CD4-positive, alpha-beta T cell treated with Interleukin-12 subunit alpha and Interleukin-12 subunit beta, for 1 hour (primary cell): ENCODE results near the gene RTN4R.
A peak's percentile ranks its signal among the peaks of the same experiment; 100 is the strongest.
"Not testable (repeated sequence)": the region's sequence is repeated elsewhere in the genome, so short reads cannot be mapped to it uniquely, and the experiment has no call there.

Source experiments
- DNase-seq: peaks from one replicate; pipeline ENCODE4 v3.0.0-alpha.2; 2020

RTN4R gene

DNA sequence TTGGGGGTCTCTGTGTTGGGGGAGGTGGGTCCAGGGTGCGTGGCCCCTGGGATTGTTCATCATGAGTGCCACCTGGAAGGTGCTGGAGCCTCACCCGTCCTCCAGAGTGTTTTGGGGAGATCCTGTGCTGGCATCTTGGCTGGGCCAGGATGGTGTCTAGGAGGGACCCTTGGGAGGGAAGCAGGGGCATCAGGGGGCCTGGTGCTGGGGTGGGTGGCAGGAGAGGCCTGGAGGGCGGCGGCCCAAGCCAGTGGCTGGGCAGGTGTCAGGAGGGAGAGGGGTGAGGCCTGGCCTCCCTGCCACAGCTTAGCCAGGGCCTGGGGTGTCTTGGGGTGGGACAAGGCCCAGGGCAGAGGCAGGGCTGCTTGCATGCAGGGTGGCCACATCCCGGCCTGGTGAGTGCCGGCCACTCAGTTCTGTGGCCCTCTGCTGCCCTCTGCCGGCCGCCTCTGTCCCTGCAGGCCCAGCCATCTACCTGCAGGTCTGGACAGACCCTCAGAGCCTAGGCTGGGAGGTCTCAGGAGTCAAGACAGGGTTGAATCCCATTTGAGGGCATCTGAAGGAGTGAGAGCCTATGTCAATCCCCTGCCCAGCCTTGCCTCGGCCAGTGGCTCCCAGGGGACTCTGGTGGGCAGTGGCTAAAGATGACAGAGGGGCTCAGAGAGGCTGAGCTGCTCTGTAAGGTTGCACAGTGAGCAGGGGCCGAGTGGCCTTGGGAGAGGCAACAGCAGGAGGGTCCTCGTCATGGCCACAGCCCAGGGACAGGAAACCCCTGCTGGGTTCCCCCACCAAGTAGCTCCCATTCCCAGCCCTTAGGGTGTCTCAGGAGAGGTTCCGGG lies 17.6 kb upstream of the RTN4R start:
- DNase-seq = peak; percentile 70

DNA sequence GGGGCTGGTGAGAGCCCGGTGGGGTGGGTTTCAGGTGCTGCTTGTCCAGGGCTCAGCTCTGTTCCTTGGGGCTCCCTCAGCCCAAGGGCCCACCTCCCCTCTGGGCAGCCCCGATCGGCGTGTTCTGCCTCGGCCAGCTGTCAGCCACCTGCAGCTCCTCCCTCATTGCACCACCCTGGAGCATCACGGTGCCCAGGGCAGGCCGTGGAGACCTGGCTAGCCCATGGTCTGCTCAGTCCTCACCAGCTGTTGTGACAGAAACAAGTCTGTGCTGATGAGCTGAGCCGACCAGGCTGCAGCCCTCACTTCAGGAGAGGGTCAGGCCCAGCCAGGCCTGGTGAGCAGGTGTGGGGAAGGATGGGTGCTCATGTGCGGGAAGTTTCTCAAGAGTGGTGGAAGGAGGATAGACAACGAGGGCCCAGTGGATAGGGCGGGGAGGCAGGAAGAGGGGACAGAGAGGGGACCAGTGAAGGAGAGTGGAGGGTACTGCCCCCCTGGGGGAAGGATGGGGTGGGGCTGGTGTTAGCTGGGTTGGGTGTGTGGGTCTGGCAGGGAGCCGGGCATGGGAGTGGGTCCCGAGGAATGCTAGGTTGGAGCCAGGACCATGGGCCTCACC lies 16.5 kb upstream of the RTN4R start:
- DNase-seq = no peak

DNA sequence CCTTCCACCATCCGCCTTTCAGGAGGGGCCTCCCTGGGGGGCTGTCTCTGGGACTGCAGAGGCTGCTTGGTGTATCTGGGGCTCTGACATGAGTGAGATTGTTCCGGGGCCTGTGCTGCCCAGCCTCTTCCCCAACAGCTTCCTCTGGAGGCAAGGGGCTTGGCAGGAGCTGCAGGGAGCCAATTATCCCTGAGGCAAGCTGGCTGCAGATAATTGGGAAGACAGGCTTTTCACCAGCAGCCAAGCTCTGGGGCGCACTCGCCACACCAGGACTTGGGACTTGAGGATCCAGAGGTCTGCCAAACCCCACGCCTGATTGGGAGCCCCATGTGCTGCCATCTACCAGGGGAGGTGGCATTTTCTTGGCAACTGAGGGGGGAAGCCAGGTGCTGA lies 15.6 kb upstream of the RTN4R start:
- no peak for DNase-seq

DNA sequence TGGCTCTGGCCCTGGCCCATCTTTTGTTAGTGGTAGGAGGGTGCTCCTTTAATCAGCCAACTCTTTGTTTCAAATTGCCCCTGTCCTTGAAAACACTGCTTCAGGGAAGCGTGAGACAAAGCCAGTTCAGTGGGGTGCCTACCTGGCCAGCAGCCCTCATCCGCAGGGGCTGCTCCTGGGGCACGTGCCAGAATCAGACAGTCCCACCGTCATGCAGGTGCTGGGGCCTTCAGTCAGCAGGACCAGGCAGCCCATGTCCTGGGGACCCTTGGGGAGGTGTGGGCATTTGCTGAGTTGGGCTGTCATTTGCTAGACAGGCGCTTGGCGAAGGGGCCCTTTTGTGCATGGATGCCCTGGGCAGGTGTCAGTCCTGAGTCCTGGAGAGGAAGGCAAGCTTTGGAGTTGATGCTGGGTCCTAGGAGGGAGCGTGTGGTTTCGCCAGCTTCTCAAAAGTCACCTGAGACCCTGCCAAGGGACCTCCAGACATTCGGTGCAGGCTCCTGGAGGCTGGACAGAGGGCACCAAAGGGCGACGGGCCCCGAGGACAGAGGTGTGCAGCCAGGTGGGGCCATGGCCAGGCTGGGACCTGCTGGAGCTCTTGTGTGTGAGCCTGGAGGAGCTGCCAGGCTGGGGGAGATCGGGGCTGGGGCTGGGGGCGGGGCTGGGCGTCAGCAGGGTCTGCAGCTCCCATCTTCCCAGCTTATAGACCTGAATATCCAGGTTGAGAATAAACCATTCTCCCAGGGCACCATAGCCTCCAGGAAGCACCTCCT lies 15.0 kb upstream of the RTN4R start:
- DNase-seq = no peak

GRCh38 chr22:20281891-20282290 lies 13.8 kb upstream of the RTN4R start:
- no peak for DNase-seq

- DNase-seq = not testable (repeated sequence)
Observed at GRCh38 chr22:20281473-20281872, 13.4 kb upstream of the RTN4R start.

GRCh38 chr22:20280866-20281265 lies 12.7 kb upstream of the RTN4R start:
- no peak for DNase-seq

- not testable (repeated sequence) for DNase-seq
Observed at GRCh38 chr22:20280163-20280562, 12.0 kb upstream of the RTN4R start.

GRCh38 chr22:20279662-20280134 lies 11.6 kb upstream of the RTN4R start:
- no peak for DNase-seq

DNA sequence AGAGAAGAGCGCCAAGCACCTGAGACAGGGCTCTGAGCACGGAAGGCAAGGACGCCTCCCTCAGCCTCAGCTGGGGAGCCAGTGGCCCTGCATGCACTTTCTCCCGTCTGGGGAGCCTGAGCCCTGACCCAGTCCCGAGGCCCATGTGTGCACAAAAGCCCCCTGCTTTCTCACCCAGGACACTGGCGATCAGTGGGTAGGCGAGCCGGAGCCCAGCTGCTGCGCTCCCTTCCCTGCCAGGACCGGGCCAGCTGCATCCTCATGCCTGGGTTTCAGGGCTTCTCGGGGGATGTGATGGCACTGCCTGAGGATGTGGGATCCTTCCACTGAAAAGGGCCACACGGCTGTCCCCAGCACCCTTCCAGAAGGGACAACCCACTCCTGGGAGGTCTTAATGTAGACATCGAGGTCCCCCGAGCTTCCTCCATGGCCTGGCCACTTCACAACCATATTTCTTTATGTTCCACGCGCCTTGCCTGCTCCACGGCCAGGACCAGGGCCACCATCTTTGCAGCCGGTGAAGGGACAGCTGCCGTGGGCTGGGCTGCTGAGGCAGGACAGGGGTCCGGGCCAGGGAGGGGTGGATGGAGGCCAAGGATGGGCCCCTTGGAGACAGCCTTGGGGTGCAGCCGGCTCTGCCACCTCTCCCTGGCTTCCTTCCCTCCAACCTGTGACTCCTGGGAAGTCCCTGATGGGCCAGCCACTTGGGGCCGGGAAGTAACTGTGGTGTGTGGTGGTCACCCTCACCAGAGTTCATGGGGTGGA lies 10.8 kb upstream of the RTN4R start:
- DNase-seq = not testable (repeated sequence)

DNA sequence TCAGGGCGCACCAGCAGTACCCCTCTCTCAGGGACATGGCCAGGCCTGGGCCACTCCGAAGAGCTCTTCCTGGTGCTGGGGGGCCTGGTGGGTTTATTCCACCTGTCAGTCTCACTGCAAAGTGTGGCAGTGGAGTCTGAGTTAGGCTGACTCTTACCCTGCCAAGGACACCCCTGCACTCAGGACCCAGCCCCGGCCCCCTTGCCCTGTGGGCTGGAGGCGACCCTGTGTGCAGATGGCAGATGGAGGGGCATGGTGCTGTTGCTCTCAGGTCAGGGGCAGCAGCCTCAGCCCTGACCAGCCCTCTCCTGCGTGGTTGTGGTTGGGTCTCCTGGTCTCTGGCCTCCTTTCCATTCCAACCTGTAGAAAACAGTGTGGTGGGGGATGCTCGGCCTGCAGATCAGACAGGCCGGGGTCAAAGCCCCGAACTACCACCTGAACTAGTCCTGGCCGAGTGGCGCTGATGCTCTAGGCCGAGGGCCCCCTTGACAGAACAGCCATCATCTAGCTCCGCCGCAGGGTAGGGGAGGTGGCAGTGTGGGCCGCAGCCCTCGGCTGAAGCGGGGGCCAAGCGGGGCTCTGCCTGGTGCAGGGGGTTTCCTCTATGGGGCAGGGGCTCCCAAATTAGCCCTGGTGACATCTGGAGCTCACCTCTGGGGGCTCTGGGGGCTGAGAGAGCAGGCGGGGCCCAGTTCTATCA lies 10.0 kb upstream of the RTN4R start:
- not testable (repeated sequence) for DNase-seq

- DNase-seq = no peak
Observed at GRCh38 chr22:20276468-20276867, 8.3 kb upstream of the RTN4R start.

DNA sequence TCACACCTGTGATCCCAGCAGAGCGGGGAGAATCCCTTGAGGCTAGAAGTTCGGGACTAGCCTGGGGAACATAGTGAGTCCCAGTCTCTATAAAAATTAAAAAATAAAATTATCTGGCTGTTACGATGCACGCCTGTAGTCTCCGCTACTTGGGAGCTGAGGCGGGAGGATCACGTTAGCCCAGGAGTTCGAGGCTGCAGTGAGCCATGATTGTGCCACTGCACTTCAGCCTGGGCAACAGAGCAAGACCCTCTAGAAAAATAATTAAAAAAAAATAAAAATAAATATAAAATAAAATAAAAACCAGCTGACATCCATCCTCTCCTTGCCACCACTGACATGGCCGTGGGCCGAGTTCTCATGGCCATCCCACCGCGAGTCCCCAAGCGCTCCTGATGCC lies 7.7 kb upstream of the RTN4R start:
- no peak for DNase-seq

DNA sequence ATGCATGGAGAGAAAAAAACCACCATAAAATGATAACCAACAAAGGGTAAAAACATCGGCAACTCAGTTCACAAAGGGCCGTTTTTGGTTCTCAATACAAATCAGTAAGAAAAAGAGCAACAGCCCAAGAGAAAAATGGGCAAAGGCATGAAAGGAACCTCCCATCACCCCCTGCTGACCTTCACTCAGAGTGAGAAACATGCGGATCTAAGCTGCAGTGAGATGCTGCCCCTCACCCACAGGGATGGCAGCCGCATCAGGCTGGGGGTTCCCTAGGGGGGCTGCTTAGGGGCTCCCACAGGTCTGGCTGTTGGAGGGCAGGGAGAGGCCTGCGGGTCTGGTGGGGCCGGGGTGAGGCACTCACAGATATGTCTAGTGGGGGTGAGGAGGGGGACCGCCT lies 7.2 kb upstream of the RTN4R start:
- not testable (repeated sequence) for DNase-seq

- not testable (repeated sequence) for DNase-seq
Observed at GRCh38 chr22:20274374-20274773, 6.3 kb upstream of the RTN4R start.

GRCh38 chr22:20273758-20274181 lies 5.7 kb upstream of the RTN4R start:
- no peak for DNase-seq

GRCh38 chr22:20272700-20273099 lies 4.6 kb upstream of the RTN4R start:
- no peak for DNase-seq

DNA sequence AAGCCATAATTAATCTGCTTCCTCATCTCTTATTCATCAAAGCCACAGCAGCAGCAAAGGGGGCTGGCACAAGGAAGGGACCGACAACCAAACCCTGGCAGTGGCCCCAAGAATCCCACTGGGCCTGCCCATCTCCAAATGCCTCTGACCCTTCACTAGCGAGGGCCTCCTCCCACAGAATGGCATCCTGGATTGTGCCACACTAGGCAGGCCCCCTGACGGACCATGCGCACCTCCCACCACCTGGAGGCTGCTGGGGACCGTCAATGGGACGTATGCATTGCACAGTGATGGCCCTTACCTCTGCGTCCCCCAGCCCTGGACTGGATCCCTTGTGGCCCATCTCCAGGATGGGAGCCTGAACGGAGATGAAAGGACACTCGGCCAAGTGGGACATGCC lies 4.1 kb upstream of the RTN4R start:
- DNase-seq = no peak

DNA sequence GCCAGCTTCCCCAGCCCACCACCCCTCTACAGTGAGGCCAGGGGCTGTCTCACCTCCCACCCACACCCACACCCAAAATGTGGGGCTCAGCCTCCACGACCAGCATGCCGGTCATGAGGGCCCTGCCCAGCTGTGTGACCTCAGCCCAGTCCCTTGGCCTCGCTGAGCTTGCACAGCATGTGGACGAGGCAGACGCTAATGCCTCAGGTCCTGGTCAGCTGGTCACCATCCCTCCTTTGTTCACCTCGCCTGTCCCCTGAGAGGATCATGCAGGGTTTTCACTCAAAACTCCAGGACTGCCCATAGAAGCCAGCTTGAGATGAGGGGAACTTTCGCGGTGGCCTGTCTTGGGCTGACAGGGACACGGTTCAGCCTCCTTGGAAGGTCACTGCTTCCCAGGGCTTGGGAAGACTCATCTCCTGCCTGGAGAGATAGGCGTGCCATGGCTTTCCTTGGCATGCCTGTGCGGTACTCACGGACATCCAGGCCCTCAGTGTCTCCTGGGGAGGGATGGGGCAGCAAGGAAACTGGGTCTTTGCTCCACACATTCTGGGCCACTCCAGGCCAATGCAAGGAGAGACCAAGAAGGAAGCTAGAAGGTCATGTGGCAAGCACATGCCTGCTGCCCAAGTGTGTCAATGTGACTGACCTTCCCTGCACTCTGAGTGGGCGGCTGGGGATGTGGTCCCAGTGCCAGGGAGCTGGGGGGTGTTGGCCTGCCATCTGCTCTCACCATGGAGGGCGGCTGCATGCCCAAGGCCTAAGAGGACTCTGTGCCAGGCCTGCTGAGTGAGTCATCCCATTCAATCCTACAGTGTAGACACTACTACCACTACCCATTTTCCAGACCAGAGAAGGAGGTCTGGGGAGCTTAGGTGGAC lies 3.2 kb upstream of the RTN4R start:
- DNase-seq = no peak

DNA sequence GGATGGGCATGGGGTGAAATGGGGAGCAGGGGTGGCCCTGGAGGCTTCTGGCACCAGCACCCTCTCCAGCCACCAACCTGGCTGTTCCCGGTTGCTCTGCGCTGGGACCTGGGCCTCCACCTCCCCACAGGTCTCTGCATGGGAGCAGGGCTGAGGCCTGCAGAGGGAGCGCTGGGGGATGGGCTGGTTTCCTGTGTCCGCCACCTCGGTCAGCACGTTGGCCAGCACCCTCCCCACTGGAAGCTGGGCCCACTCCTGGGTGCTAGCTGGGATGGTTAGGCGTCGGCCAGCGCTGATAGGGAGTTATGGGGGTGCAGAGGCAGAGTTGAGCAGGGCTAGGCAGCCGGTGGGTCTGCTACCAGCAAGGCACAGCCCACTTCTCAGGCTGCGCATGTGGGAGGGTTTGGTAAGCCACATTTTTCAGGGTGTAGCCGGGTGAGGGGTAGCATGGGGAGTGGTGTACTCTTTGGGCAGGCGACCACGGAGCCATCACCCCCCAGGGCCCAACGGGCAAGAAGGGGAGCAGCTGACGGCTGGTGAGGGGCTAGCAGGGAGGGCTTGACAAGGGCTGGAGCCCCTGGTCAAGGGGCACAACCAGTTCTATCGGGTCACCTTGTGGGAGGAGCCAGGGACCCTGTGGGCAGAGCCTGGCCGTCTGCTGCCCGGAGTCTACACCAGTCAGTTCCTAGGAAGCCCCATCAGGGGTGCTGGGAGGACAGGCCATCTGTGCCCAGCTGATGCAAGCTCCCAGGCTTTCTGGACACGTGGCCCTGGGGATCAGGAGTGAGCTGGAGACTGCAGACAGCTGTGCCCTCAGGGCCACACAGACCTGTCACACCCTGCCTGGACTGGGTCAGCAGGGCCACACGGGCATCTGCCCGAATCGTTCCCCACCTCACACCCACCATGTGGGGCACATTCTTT lies 2.3 kb upstream of the RTN4R start:
- DNase-seq = not testable (repeated sequence)
